ENCODE measurements around the gene CCSER1. TPM values are rescaled to one million over a fixed set of nuclear protein-coding genes. Genes with fewer than 3 reads are reported as not detected.

Gene CCSER1
- total and polyA plus RNA-seq, 7 donors = 0.06 to 2.5 (median 0.30) TPM

GRCh38 chr4:90328558-90328957 lies 201.4 kb downstream of the CCSER1 start:
- H3K36me3 ChIP-seq (ENCODE audit: insufficient read depth in 1 of 2, low read depth in 1 of 2) = no peaks in the 10 kb centered on the region
- no peak for TF ChIP-seq CTCF (IDR thresholded peaks at IDR 0.05)
- H3K9me3 ChIP-seq = no peaks in the 10 kb centered on the region
- DNase-seq = no peak
- H3K27me3 ChIP-seq (ENCODE audit: insufficient read depth in 3 of 3, low read length in 2 of 3) = no peaks in the 10 kb centered on the region
- 24 to 28% (median 26%) methylated on average over 2 of the region's 2 CpGs for WGBS, 3 donors
- intact Hi-C loops (cut with DNase I) = no loop called here
- H3K27ac ChIP-seq = no peak overlapping the region
- H3K4me3 ChIP-seq = no peak overlapping the region
- ATAC-seq = no peak
- no peaks in the 10 kb centered on the region for H3K4me1 ChIP-seq

GRCh38 chr4:90330546-90330945 lies 203.4 kb downstream of the CCSER1 start:
- Histone ChIP-seq H3K4me3 (no peak overlapping the region), H3K36me3 (ENCODE audit: insufficient read depth in 1 of 2, low read depth in 1 of 2) (no peaks in the 10 kb centered on the region), H3K27me3 (ENCODE audit: insufficient read depth in 3 of 3, low read length in 2 of 3) (no peaks in the 10 kb centered on the region), H3K9me3 (no peaks in the 10 kb centered on the region), H3K27ac (no peak overlapping the region), H3K4me1 (no peaks in the 10 kb centered on the region)
- 82 to 84% (median 84%) methylated on average over 3 of the region's 3 CpGs for WGBS, 3 donors
- intact Hi-C loops (cut with DNase I) = no loop called here
- no peak for DNase-seq
- no peak for ATAC-seq
- TF ChIP-seq CTCF (IDR thresholded peaks at IDR 0.05) = no peak

- H3K36me3 ChIP-seq (ENCODE audit: insufficient read depth in 1 of 2, low read depth in 1 of 2) = no peaks in the 10 kb centered on the region
- no peaks in the 10 kb centered on the region for H3K4me1 ChIP-seq
- H3K27me3 ChIP-seq (ENCODE audit: insufficient read depth in 3 of 3, low read length in 2 of 3) = no peaks in the 10 kb centered on the region
- H3K9me3 ChIP-seq = no peaks in the 10 kb centered on the region
- H3K27ac ChIP-seq = no peak overlapping the region
- intact Hi-C loops (cut with DNase I) = no loop called here
- H3K4me3 ChIP-seq = no peak overlapping the region
- DNase-seq (no peak), ATAC-seq (no peak)
- TF ChIP-seq CTCF (IDR thresholded peaks at IDR 0.05) = no peak
- WGBS, 3 donors = 73 to 81% (median 80%) methylated on average over 3 of the region's 3 CpGs
These were observed 218.5 kb downstream of the CCSER1 start for GRCh38 chr4:90345549-90346215.

GRCh38 chr4:90349636-90350035 lies 222.4 kb downstream of the CCSER1 start:
- Histone ChIP-seq H3K27me3 (ENCODE audit: insufficient read depth in 3 of 3, low read length in 2 of 3) (no peaks in the 10 kb centered on the region), H3K9me3 (no peaks in the 10 kb centered on the region), H3K36me3 (ENCODE audit: insufficient read depth in 1 of 2, low read depth in 1 of 2) (no peaks in the 10 kb centered on the region), H3K4me1 (no peaks in the 10 kb centered on the region), H3K27ac (no peak overlapping the region), H3K4me3 (no peak overlapping the region)
- DNase-seq (no peak), ATAC-seq (no peak)
- intact Hi-C loops (cut with DNase I) = no loop called here
- 57 to 64% (median 64%) methylated on average over 2 of the region's 2 CpGs for WGBS, 3 donors
- no peak for TF ChIP-seq CTCF (IDR thresholded peaks at IDR 0.05)
